ENCODE data around the gene FHL1. TPM values are rescaled to one million over a fixed set of nuclear protein-coding genes. Genes with fewer than 3 reads are reported as not detected.

Gene FHL1
- polyA plus RNA-seq, 3 donors, result 0.75 to 4.0 (median 0.98) TPM

- Mint-ChIP-seq H3K27me3 (ENCODE audit: low read depth in 3 of 3) (peaks cover 0 to 2% (median 0%) of the 10 kb centered on the region in 3 donors), H3K4me1 (peaks cover 22% of the 10 kb centered on the region), H3K27ac (no peak overlapping the region), H3K36me3 (no peaks in the 10 kb centered on the region), H3K4me3 (no peak overlapping the region), H3K9me3 (peaks cover 0 to 2% (median 0%) of the 10 kb centered on the region in 7 donors)
- Histone ChIP-seq H3K79me2 (ENCODE audit: insufficient read depth, low read length) (no peaks in the 10 kb centered on the region), H3K4me2 (replicated peaks; ENCODE audit: extremely low read depth, low read length, poor library complexity, severe bottlenecking) (no peak overlapping the region), H4K20me1 (ENCODE audit: insufficient read depth, low read length) (no peaks in the 10 kb centered on the region), H3K36me3 (replicated peaks in 1 of 2; ENCODE audit: control insufficient read depth in 1 of 2, insufficient read depth in 2 of 2, low read length in 2 of 2) (no peaks in the 10 kb centered on the region), H3K9ac (ENCODE audit: insufficient read depth, low read length, poor library complexity, severe bottlenecking) (no peak overlapping the region), H3K27me3 (ENCODE audit: control insufficient read depth in 2 of 2, insufficient read depth in 2 of 2, low read length in 2 of 2) (no peaks in the 10 kb centered on the region), H3K4me1 (ENCODE audit: control insufficient read depth in 1 of 2, insufficient read depth in 2 of 2, low read length in 2 of 2) (peaks cover 20 to 21% of the 10 kb centered on the region in 2 donors), H3K27ac (ENCODE audit: low read depth in 1 of 2, low read length in 2 of 2) (no peak overlapping the region), H3K9me3 (replicated peaks in 1 of 2; ENCODE audit: control insufficient read depth in 1 of 2, insufficient read depth in 1 of 2, low read length in 2 of 2) (no peaks in the 10 kb centered on the region), H2AFZ (ENCODE audit: insufficient read depth, low read depth, low read length, poor library complexity, severe bottlenecking) (no peak overlapping the region), H3K4me3 (replicated peaks in 1 of 3; ENCODE audit: low read depth in 2 of 3, low read length in 3 of 3) (no peak overlapping the region)
- no CpG with 5 or more reads among the region's 7 CpGs for WGBS (ENCODE audit: insufficient coverage)
- intact Hi-C loops (cut with micrococcal nuclease), result no loop called here
- no peak for TF ChIP-seq CTCF (IDR thresholded peaks at IDR 0.05)
- DNase-seq, result no peak
These were observed 49.4 kb downstream of the FHL1 start for GRCh38 chrX:136196691-136197155.

- Mint-ChIP-seq H3K27ac (no peak overlapping the region), H3K36me3 (no peaks in the 10 kb centered on the region), H3K4me3 (no peak overlapping the region), H3K4me1 (peaks cover 12% of the 10 kb centered on the region), H3K9me3 (peaks cover 0 to 2% (median 0%) of the 10 kb centered on the region in 7 donors), H3K27me3 (ENCODE audit: low read depth in 3 of 3) (peaks cover 0 to 2% (median 0%) of the 10 kb centered on the region in 3 donors)
- intact Hi-C loops (cut with micrococcal nuclease), result no loop called here
- H3K9ac ChIP-seq (ENCODE audit: insufficient read depth, low read length, poor library complexity, severe bottlenecking), result no peak overlapping the region
- H3K9me3 ChIP-seq (replicated peaks in 1 of 2; ENCODE audit: control insufficient read depth in 1 of 2, insufficient read depth in 1 of 2, low read length in 2 of 2), result no peaks in the 10 kb centered on the region
- TF ChIP-seq CTCF (IDR thresholded peaks at IDR 0.05), result no peak
- no peaks in the 10 kb centered on the region for H4K20me1 ChIP-seq (ENCODE audit: insufficient read depth, low read length)
- no peak overlapping the region for H3K4me2 ChIP-seq (replicated peaks; ENCODE audit: extremely low read depth, low read length, poor library complexity, severe bottlenecking)
- no peaks in the 10 kb centered on the region for H3K27me3 ChIP-seq (ENCODE audit: control insufficient read depth in 2 of 2, insufficient read depth in 2 of 2, low read length in 2 of 2)
- no peak overlapping the region for H2AFZ ChIP-seq (ENCODE audit: insufficient read depth, low read depth, low read length, poor library complexity, severe bottlenecking)
- H3K27ac ChIP-seq (ENCODE audit: low read depth in 1 of 2, low read length in 2 of 2), result no peak overlapping the region
- no peak overlapping the region for H3K4me3 ChIP-seq (replicated peaks in 1 of 3; ENCODE audit: low read depth in 2 of 3, low read length in 3 of 3)
- no peaks in the 10 kb centered on the region for H3K79me2 ChIP-seq (ENCODE audit: insufficient read depth, low read length)
- no peaks in the 10 kb centered on the region for H3K36me3 ChIP-seq (replicated peaks in 1 of 2; ENCODE audit: control insufficient read depth in 1 of 2, insufficient read depth in 2 of 2, low read length in 2 of 2)
- H3K4me1 ChIP-seq (ENCODE audit: control insufficient read depth in 1 of 2, insufficient read depth in 2 of 2, low read length in 2 of 2), result peaks cover 8 to 10% of the 10 kb centered on the region in 2 donors
- DNase-seq, result no peak
These were observed 50.7 kb downstream of the FHL1 start for GRCh38 chrX:136198010-136198409.

All from CD14-positive monocyte (primary cell).